CD4-positive, alpha-beta T cell treated with Interleukin-21 for 1 hour (primary cell): ENCODE measurements around the gene NRXN2.

Experiments
- DNase-seq: peaks from one replicate; pipeline ENCODE4 v3.0.0-alpha.2; 2020

NRXN2 gene

GRCh38 chr11:64621283-64622019 lies 101.5 kb downstream of the NRXN2 start:
- no peak for DNase-seq

- DNase-seq, result no peak
Observed at GRCh38 chr11:64620381-64620971, 102.5 kb downstream of the NRXN2 start.

GRCh38 chr11:64619811-64620380 lies 103.1 kb downstream of the NRXN2 start:
- DNase-seq, result no peak

- DNase-seq, result no peak
Observed at GRCh38 chr11:64619196-64619595, 103.8 kb downstream of the NRXN2 start.

GRCh38 chr11:64616817-64617216 lies 106.2 kb downstream of the NRXN2 start:
- no peak for DNase-seq

- DNase-seq, result no peak
Observed at GRCh38 chr11:64614917-64615316, 108.1 kb downstream of the NRXN2 start.

GRCh38 chr11:64613648-64614047 lies 109.3 kb downstream of the NRXN2 start:
- DNase-seq, result no peak

GRCh38 chr11:64611869-64612646 lies 110.9 kb downstream of the NRXN2 start:
- no peak for DNase-seq

- DNase-seq, result no peak
Observed at GRCh38 chr11:64611176-64611575, 111.8 kb downstream of the NRXN2 start.

- DNase-seq, result no peak
Observed at GRCh38 chr11:64610596-64610995, 112.4 kb downstream of the NRXN2 start.

- no peak for DNase-seq
Observed at GRCh38 chr11:64609436-64610047, 113.5 kb downstream of the NRXN2 start.

GRCh38 chr11:64608636-64609035 lies 114.4 kb downstream of the NRXN2 start:
- DNase-seq, result no peak

GRCh38 chr11:64608046-64608445 lies 115.0 kb downstream of the NRXN2 start:
- DNase-seq, result no peak

- DNase-seq, result no peak
Observed at GRCh38 chr11:64607381-64607985, 115.5 kb downstream of the NRXN2 start.

- no peak for DNase-seq
Observed at GRCh38 chr11:64606796-64607380, 116.1 kb downstream of the NRXN2 start.

- DNase-seq, result no peak
Observed at GRCh38 chr11:64605656-64606585, 117.1 kb downstream of the NRXN2 start.

GRCh38 chr11:64605244-64605560 lies 117.8 kb downstream of the NRXN2 start:
- no peak for DNase-seq

GRCh38 chr11:64604458-64605243 lies 118.3 kb downstream of the NRXN2 start:
- DNase-seq, result no peak

GRCh38 chr11:64603411-64604110 lies 119.4 kb downstream of the NRXN2 start:
- no peak for DNase-seq
